ENCODE data around the gene PTPRT.

- TF ChIP-seq POLR2A (IDR thresholded peaks at IDR 0.05; ENCODE audit: low read depth, low read length) (no peak), CTCF (IDR thresholded peaks at IDR 0.05 in 2 of 3, conservative IDR thresholded peaks at IDR 0.05 in 1 of 3; ENCODE audit: control insufficient read depth in 2 of 3, extremely low read depth in 1 of 3, insufficient read depth in 1 of 3, low read depth in 3 of 3, low read length in 3 of 3) (no peak), CREB1 (IDR thresholded peaks at IDR 0.05; ENCODE audit: low read depth) (no peak), EZH2 (IDR thresholded peaks at IDR 0.05; ENCODE audit: borderline replicate concordance, control insufficient read depth, low read depth, low read length) (no peak)
Observed at GRCh38 chr20:42435230-42435629, 754.5 kb downstream of the PTPRT start.
